IPS DF 6.9 (cell line): ENCODE measurements around the gene EHBP1.

Experiments
- DNase-seq: peaks from one replicate; pipeline ENCODE4 v3.0.0-alpha.2; 2013; ENCODE audit warnings: low read depth, low spot score
- H3K27ac ChIP-seq: one replicate; pipeline ENCODE4 v1.5.1; 2013; ENCODE audit warnings: low read length, control low read depth
- H3K27me3 ChIP-seq: 2 replicates; pipeline ENCODE4 v1.6.1; 2013; ENCODE audit warnings: mild to moderate bottlenecking, low read length; ENCODE audit not compliant: control insufficient read depth, insufficient read depth
- H3K36me3 ChIP-seq: 2 replicates; pipeline ENCODE4 v1.6.1; 2013; ENCODE audit warnings: low read length; ENCODE audit not compliant: control insufficient read depth, insufficient read depth
- H3K4me1 ChIP-seq: 2 replicates; pipeline ENCODE4 v1.6.1; 2013; ENCODE audit warnings: low read length; ENCODE audit not compliant: control insufficient read depth, insufficient read depth
- H3K4me3 ChIP-seq: 2 replicates; pipeline ENCODE4 v1.5.1; 2013; ENCODE audit warnings: mild to moderate bottlenecking, low read length
- H3K9me3 ChIP-seq: 2 replicates; pipeline ENCODE4 v1.6.1; 2013; ENCODE audit warnings: low read length, inconsistent platforms; ENCODE audit not compliant: control insufficient read depth, insufficient read depth
- WGBS: extraction: QIAGEN DNeasy Blood & Tissue Kit; methylation state at CpG from one replicate; pipeline ENCODE4 v1.1.7; 2013; ENCODE audit warnings: mixed read lengths, missing lambda C conversion rate; ENCODE audit not compliant: insufficient read length, insufficient coverage; 5-methylcytosine and 5-hydroxymethylcytosine counted together

EHBP1 gene

DNA sequence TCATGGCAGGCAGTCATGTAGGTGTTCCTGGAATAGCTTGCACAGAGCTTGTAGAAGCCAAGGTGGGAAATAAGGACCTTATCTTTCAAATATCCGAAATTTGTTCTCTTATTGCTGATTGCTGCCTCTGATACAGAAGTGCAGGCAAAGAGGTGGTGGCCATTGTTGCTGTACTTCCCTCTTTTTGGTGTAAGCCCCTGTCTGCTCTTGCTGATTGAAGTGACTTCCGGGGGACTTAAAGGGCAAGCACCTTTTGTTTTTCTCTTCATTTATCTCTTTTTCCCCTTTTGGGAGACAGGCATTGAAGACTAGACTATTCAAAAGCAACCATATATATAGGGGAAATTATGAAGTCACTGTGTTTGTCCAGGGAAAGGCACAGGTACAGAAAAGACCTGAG, 213.5 kb downstream of the EHBP1 start:
- Histone ChIP-seq H3K4me1 (no peaks in the 10 kb centered on the region), H3K4me3 (no peak overlapping the region), H3K9me3 (peaks cover 2% of the 10 kb centered on the region; the same call in 1 of the 2 replicates), H3K36me3 (peaks cover 2% of the 10 kb centered on the region; the same call in 1 of the 2 replicates), H3K27me3 (no peaks in the 10 kb centered on the region), H3K27ac (no peak overlapping the region)
- DNase-seq: no peak
- no CpG with 5 or more reads among the region's 2 CpGs for WGBS

DNA sequence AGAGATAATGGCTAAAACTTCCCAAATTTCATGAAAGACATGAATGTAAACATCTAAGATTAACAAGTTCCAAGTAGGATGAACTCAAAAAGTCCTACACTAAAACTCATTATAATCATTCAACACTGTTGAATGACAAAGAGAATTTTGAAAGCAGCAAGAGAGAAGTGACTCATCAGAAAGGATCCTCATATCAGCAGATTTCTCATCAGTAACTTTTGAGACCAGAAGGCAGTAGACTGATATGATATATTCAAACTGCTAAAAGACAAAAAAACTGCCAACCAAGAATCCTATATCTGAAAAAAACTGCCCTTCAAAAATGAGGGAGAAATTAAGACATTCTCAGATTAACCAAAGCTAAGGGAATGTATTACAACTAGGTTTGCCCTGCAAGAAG, 214.6 kb downstream of the EHBP1 start:
- peaks cover 2% of the 10 kb centered on the region; the same call in 1 of the 2 replicates for H3K9me3 ChIP-seq
- no peak overlapping the region for H3K27ac ChIP-seq
- no peaks in the 10 kb centered on the region for H3K27me3 ChIP-seq
- H3K36me3 ChIP-seq: peaks cover 2% of the 10 kb centered on the region; the same call in 1 of the 2 replicates
- DNase-seq: no peak
- no peak overlapping the region for H3K4me3 ChIP-seq
- no peaks in the 10 kb centered on the region for H3K4me1 ChIP-seq

DNA sequence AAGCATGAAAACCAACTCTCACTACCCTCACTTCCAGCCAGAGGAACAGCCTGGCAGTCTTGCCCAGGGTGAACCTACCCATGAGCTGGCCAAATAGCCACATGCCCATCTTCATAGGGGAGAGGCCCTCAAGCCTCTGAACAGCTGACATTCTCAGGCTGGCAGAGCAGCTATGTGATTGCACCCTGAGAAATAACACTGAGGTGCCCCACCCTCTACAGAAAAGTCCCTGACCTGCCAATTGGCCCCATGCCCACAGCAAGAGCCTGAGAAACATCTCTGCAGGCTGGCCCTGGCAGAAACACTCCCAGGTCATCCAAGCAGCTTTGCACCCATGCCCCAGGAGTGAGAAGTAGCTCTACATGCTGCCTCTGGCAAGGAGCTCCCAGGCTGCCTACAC, 217.7 kb downstream of the EHBP1 start:
- no peak overlapping the region for H3K27ac ChIP-seq
- DNase-seq: no peak
- H3K27me3 ChIP-seq: no peaks in the 10 kb centered on the region
- H3K4me1 ChIP-seq: no peaks in the 10 kb centered on the region
- peaks cover 2% of the 10 kb centered on the region; the same call in 1 of the 2 replicates for H3K9me3 ChIP-seq
- peaks cover 2% of the 10 kb centered on the region; the same call in 1 of the 2 replicates for H3K36me3 ChIP-seq
- no peak overlapping the region for H3K4me3 ChIP-seq

DNA sequence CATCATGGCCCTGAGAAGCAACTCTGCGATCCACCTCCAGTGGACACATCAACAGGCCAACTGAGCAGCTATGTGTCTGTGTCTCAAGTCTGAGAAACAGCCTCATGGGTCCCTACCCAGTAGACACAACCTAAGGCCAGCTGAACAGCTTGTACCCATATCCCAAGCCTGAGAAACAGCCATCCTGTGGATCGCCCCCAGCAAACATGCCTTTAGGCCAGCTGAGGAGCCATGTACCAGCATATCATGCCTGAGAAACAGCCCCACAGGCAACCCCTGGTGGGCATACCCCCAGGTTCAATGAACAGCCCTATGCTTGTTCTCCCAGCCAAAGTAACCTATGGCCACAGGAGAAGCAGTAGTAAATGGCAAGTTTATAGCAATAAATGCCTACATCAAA, 218.4 kb downstream of the EHBP1 start:
- no CpG with 5 or more reads among the region's 2 CpGs for WGBS
- no peak overlapping the region for H3K4me3 ChIP-seq
- no peaks in the 10 kb centered on the region for H3K4me1 ChIP-seq

DNA sequence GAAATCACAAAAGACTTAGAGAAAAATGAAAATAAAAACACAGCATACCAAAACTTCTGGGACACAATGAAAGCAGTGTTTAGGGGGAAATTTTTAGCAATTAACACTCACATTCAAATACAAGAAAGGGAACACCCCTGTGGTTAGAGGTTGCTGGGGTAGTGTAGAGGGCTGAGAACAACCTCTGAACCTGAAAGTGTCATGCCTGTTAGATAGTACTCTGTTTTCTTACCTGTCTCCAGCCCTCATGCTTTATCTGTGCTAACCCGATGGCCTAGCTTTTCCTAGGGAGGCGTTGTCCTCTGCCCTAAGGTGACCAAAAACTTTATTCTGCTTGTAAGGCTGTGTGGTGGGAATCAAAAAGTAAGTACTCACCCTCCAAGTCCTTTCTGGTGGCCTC, 222.5 kb downstream of the EHBP1 start:
- H3K4me1 ChIP-seq: no peaks in the 10 kb centered on the region
- DNase-seq: no peak
- H3K27me3 ChIP-seq: no peaks in the 10 kb centered on the region
- no peak overlapping the region for H3K27ac ChIP-seq
- peaks cover 2% of the 10 kb centered on the region; the same call in 1 of the 2 replicates for H3K9me3 ChIP-seq
- WGBS: no CpG with 5 or more reads among the region's 2 CpGs
- H3K4me3 ChIP-seq: no peak overlapping the region
- 0 out of 2 replicates have a peak, but pooled peaks cover 2% of the 10 kb centered on the region for H3K36me3 ChIP-seq

More for the DNA sequence above, 218.4 kb downstream of the EHBP1 start:
- DNase-seq: no peak
- Histone ChIP-seq H3K27ac (no peak overlapping the region), H3K9me3 (peaks cover 2% of the 10 kb centered on the region; the same call in 1 of the 2 replicates), H3K36me3 (peaks cover 2% of the 10 kb centered on the region; the same call in 1 of the 2 replicates), H3K27me3 (no peaks in the 10 kb centered on the region)

DNA sequence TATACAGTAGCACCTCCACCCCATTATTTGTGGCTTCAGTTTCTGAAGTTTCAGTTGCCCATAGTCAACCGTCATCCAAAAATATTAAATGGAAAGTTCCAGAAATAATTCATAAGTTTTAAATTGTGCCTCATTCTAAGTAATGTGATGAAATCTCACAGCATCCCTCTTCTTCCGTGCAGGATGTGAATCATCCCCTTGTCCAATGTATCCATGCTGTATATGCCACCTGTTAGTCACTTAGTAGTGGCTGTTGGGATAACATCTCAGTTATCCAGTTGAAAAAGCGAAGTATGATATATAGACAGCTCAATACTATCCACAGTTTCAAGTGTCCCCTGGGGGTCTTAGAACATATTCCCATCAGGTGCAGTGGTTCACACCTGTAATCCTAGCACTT, 226.0 kb downstream of the EHBP1 start:
- Histone ChIP-seq H3K4me3 (no peak overlapping the region), H3K36me3 (no peaks in the 10 kb centered on the region), H3K27me3 (no peaks in the 10 kb centered on the region), H3K9me3 (no peaks in the 10 kb centered on the region), H3K4me1 (peaks cover 2% of the 10 kb centered on the region; the same call in 1 of the 2 replicates), H3K27ac (no peak overlapping the region)
- no CpG with 5 or more reads among the region's 3 CpGs for WGBS
- no peak for DNase-seq

DNA sequence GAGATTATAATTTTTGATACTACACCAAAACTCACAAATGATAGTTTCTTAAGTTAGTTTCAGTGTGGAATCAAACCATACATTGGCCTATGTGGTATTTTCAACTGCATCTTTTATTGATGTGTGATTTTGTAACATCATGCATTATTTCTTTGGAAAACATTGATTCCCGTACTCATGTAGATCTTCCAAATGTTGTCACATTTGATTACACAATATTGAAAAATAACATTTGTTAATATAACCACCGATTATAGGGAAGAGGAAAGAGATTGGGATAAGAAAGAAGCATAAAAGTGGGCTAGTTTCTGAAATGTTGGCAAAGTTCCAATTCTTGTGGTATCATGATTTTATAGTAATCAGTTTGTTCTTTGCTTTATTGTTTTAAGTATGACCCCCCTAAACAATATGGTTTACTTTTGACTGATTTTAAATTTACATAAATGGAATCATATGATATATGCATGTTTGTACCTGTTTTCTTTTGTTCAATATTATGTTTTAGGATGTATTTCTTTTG, 227.9 kb downstream of the EHBP1 start:
- no peaks in the 10 kb centered on the region for H3K9me3 ChIP-seq
- H3K27ac ChIP-seq: no peak overlapping the region
- no peaks in the 10 kb centered on the region for H3K27me3 ChIP-seq
- H3K4me1 ChIP-seq: peaks cover 2% of the 10 kb centered on the region; the same call in 1 of the 2 replicates
- H3K4me3 ChIP-seq: no peak overlapping the region
- no peak for DNase-seq
- no peaks in the 10 kb centered on the region for H3K36me3 ChIP-seq
- no CpG with 5 or more reads among the region's 2 CpGs for WGBS

DNA sequence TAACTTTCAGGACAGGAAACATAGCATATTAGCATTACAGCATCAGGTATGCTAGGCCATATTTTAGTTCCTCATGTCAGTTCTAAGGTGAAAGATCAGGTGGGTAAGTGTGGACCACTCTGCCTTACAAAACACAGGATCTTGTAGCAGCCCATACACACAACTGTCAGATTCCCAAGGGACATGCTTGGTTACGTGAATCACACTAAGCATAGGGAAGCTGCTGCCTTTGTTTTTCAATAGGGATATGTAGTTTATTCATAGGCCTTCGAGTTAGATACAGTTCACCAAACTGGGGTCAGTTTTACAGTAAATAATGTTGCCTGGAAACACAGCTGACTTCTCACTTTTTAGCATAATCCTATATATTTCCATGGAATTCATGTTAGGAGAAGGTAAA, 229.0 kb downstream of the EHBP1 start:
- H3K27ac ChIP-seq: no peak overlapping the region
- H3K36me3 ChIP-seq: no peaks in the 10 kb centered on the region
- DNase-seq: no peak
- peaks cover 2% of the 10 kb centered on the region; the same call in 1 of the 2 replicates for H3K4me1 ChIP-seq
- WGBS: no CpG with 5 or more reads among the region's 2 CpGs
- H3K27me3 ChIP-seq: no peaks in the 10 kb centered on the region
- H3K4me3 ChIP-seq: no peak overlapping the region
- no peaks in the 10 kb centered on the region for H3K9me3 ChIP-seq

DNA sequence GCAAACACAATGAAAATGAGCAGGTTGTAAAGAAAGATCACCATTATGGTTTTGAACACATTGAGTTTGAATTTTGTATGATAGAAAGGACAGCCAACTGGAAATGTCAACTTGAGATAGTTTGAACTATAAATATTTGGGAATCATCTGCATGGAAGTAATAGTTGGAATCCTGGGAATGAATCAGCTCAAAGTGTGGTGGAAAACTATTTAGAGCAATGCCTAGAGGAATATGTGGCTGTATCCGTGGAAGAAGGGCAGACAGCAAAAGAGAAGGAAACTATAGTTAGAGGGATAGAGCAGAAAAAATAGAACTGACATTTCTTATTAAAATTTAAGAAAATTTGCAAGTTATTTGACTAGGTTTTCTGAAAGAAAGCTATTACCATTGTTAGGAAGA, 232.6 kb downstream of the EHBP1 start:
- WGBS: no CpG with 5 or more reads among the region's 1 CpG
- H3K4me3 ChIP-seq: no peak overlapping the region
- no peaks in the 10 kb centered on the region for H3K36me3 ChIP-seq
- peaks cover 2% of the 10 kb centered on the region for H3K4me1 ChIP-seq
- no peak for DNase-seq
- no peaks in the 10 kb centered on the region for H3K27me3 ChIP-seq
- H3K27ac ChIP-seq: no peak overlapping the region
- no peaks in the 10 kb centered on the region for H3K9me3 ChIP-seq

DNA sequence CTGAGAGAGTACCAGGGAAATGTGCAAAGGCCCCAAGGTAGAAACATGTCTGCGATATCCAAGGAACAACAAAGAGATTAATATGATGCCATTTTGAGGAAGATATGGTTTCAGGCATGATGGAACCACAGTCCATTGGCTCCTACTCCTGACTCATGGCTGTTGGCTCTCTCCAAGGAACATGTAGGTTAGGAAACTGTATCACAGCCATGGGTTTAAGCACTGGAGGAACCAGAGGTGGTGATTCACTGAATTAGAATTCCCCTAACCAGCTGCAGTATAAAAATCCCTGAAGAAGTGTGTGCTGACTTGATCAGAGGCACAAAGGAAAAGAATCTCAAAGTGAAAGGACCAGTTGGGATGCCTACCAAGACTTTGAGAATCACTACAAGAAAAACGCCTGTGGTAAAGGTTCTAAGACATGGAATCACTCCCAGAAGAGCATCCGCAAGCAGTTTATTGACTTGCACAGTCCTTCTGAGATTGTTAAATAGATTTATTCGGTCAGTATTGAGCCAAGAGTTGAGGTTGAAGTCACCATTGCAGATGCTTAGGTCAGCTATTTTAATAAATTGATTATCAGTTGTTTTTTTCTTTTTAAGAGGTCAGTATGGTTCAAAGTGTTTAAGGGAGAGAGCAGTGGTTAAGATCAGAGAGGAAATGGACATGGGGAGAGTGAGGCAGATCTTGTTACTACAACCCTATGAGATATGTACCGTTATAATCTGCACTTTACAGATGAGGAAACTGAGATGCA, 234.4 kb downstream of the EHBP1 start:
- Histone ChIP-seq H3K4me1 (no peaks in the 10 kb centered on the region; the same call in 1 of the 2 replicates), H3K36me3 (no peaks in the 10 kb centered on the region), H3K9me3 (no peaks in the 10 kb centered on the region), H3K4me3 (no peak overlapping the region), H3K27ac (no peak overlapping the region), H3K27me3 (no peaks in the 10 kb centered on the region)
- WGBS: no CpG with 5 or more reads among the region's 5 CpGs
- no peak for DNase-seq

DNA sequence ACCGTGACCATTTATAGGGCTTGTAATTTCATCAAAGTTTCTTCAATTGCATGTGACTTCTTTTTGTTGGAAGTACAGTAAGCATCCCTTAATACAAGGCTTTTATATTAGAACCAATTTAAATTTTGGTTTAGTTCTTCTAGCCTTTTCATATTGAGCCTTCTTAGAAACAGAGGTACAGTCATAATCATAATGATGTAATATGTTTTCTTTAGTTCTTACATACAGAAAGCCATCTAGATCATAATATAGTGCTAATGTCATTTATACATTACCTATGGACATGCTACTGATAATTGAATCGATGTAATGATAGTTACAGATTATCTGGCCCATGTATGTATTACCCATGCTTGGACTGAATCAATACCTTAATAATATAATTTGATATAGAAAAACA, 235.2 kb downstream of the EHBP1 start:
- WGBS: no CpG with 5 or more reads among the region's 2 CpGs
- H3K4me1 ChIP-seq: no peaks in the 10 kb centered on the region; the same call in 1 of the 2 replicates
- no peaks in the 10 kb centered on the region for H3K9me3 ChIP-seq
- DNase-seq: no peak
- H3K27me3 ChIP-seq: no peaks in the 10 kb centered on the region
- H3K36me3 ChIP-seq: no peaks in the 10 kb centered on the region
- H3K27ac ChIP-seq: no peak overlapping the region
- H3K4me3 ChIP-seq: no peak overlapping the region
